22Rv1 (cell line): ENCODE results near the gene SLC52A3.

Experiments
- H3K27ac ChIP-seq: fragments of 450-650 bp; 2 replicates; pipeline ENCODE4 v1.5.1; 2017
- ZFX ChIP-seq: fragments of 450-650 bp; IDR thresholded peaks from 2 replicates; pipeline ENCODE4 v1.6.1; 2017; ENCODE audit warnings: antibody characterized with exemption, borderline replicate concordance
- TF ChIP-seq, protein P1 (sequence below): fragments of 450-650 bp; IDR thresholded peaks from 2 replicates; pipeline ENCODE4 v1.5.1; 2017; ENCODE audit warnings: mild to moderate bottlenecking

SLC52A3 gene

DNA sequence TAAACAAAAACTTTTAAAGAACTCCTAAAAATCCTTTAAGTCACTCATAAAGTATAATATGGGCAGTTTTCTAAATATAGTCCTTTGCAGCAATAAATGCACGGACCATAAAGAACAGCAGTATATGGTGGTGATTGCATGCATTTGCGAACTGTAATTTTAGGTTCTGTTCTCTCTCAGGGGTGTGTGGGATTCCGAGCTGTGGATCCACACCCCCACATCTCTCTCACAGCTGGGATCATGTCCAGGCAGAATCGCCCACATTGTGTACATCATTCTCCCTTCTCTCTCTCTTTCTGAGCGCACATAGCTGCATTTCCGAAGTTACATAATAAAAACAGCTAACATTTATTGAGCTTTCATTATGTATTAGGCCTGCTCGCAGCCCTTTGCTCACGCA, 28.6 kb downstream of the SLC52A3 start:
- H3K27ac ChIP-seq, result peak overlapping the region; percentile 48
- TF ChIP-seq ZFX, result no peak
- TF ChIP-seq, protein P1, sequence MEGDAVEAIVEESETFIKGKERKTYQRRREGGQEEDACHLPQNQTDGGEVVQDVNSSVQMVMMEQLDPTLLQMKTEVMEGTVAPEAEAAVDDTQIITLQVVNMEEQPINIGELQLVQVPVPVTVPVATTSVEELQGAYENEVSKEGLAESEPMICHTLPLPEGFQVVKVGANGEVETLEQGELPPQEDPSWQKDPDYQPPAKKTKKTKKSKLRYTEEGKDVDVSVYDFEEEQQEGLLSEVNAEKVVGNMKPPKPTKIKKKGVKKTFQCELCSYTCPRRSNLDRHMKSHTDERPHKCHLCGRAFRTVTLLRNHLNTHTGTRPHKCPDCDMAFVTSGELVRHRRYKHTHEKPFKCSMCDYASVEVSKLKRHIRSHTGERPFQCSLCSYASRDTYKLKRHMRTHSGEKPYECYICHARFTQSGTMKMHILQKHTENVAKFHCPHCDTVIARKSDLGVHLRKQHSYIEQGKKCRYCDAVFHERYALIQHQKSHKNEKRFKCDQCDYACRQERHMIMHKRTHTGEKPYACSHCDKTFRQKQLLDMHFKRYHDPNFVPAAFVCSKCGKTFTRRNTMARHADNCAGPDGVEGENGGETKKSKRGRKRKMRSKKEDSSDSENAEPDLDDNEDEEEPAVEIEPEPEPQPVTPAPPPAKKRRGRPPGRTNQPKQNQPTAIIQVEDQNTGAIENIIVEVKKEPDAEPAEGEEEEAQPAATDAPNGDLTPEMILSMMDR, result no peak

DNA sequence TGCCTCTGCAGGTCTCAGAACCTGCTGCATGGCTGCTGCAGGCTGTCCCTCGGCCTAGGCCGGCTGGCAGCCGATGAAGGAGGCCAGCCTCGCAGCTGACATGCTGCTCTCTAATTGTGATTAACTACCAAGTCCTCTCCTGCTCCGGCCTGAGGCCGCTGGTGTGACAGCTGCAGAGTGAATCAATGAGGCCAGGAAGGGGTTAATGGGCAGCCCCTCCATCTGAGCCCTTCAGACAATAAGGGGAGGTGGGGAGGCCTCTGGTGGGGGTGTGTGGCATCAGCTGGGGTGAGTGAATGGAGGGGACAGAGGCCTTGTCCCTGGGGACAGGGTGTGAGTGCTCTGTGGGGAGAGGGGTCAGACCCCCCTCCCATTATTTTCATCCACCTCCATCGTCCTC, 34.4 kb downstream of the SLC52A3 start:
- TF ChIP-seq, protein P1, result no peak
- TF ChIP-seq ZFX, result no peak
- no peak overlapping the region for H3K27ac ChIP-seq

GRCh38 chr20:732727-733126, 35.6 kb downstream of the SLC52A3 start:
- TF ChIP-seq, protein P1, result no peak
- TF ChIP-seq ZFX, result no peak
- no peak overlapping the region for H3K27ac ChIP-seq

DNA sequence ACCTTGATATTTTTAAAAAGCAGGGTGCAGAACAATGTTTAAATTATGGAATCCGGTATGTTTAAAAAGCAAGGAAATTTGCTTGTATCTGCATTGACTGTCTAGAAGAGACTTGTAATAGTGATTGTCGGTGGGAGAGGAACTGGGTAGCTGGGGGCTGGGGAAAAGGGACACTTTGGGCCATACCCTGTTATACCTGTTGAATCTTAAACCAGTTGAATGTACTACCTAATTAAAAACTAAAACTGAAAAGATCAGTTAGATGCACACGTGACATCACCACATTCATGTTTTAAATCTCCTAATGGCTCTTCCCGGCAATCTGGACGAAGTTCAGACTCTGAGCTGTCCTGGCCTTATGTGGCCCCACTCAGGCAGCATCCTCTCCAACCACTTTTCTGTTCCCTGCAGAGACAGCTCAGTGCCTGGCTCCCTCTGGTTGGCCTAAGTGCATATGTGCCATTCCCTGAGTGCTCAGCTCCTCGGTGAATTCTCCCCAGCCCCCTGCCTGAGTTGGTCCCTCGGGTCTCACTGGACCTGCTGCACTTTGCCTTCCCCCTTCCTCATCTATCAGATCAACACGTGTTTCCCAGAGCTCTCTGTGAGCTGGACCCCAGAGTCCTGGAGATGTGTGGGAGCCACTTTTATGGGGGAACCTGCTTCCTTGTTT, 36.3 kb downstream of the SLC52A3 start:
- TF ChIP-seq, protein P1, result no peak
- no peak for TF ChIP-seq ZFX
- H3K27ac ChIP-seq, result no peak overlapping the region

GRCh38 chr20:730005-730404, 38.3 kb downstream of the SLC52A3 start:
- TF ChIP-seq ZFX, result no peak
- TF ChIP-seq, protein P1, result no peak
- no peak overlapping the region for H3K27ac ChIP-seq

DNA sequence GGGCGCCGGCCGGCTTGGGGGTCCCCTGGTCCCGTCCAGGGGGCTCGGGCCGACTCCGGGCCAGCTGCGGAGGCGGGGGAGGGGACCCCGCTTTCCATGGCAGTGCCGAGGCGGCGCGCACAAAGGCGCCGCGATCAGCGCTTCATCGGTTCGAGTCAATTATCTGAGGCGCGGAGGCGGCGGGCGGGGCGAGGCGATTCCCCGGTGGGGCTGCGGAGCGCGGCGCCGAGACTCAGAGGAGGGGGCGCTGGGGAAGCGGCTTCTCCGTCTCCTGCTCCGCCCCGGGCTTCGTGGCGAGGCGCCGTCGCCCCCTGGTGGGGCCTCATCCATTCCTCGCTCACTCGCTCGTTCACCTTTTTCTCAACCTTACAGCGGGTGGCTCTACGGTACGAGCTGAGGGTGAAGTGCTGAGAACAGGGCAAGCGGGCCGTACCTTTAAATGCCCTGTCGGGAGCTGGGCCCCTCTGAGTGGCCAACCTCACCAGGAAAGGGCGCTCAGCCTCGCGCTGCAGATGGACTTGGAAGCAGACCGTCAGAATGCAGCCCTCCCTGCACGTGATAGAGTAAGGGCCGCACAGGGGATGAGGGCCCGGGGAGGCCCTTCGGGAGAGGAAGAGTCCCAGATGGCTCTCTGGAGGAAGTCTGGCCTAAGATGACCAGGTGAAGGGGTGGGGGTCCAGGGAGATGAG, 39.9 kb downstream of the SLC52A3 start:
- no peak overlapping the region for H3K27ac ChIP-seq
- TF ChIP-seq, protein P1, result peak; percentile 88
- TF ChIP-seq ZFX, result no peak

DNA sequence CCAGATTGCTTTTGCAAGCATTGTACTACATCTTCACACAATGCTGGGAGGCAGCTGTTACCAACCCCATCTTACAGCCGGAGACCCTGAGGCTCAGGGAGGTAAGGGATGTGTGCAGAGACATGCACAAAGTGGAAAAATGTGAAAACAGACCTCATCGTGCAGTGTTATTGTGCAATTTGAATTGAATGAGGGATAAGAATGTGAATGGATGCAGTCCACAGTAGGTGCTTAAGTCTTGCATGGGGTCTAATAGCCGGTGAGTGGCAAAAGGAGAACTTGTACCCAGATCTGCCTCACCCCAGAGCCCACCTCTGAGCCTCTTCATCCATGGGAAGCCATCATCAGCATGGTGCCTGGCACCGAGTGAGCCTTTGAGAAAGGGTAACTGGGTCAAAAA, 42.1 kb downstream of the SLC52A3 start:
- TF ChIP-seq, protein P1, result no peak
- no peak for TF ChIP-seq ZFX
- no peak overlapping the region for H3K27ac ChIP-seq
